ENCODE results near the gene NDUFS4.

DNA sequence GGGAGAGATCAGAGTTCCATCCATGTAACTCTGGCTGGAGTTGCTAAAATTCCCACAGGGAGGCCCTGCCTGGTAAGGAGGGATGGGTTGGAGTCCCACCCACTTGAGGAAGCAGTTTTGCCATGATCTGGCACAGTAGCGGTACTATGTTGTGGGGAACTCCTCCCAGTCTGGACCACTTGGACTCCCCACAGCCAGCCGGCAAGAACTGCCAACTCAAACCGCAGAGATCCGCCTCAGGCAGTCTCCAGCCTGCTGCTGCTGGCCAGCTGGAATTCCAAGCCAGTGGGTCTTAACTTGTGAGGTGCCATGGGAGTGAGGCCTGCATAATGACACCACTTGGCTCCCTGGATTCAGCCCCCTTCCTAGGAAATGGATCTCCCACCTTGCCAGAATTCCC lies 151.9 kb downstream of the NDUFS4 start:
- TF ChIP-seq, protein P1, sequence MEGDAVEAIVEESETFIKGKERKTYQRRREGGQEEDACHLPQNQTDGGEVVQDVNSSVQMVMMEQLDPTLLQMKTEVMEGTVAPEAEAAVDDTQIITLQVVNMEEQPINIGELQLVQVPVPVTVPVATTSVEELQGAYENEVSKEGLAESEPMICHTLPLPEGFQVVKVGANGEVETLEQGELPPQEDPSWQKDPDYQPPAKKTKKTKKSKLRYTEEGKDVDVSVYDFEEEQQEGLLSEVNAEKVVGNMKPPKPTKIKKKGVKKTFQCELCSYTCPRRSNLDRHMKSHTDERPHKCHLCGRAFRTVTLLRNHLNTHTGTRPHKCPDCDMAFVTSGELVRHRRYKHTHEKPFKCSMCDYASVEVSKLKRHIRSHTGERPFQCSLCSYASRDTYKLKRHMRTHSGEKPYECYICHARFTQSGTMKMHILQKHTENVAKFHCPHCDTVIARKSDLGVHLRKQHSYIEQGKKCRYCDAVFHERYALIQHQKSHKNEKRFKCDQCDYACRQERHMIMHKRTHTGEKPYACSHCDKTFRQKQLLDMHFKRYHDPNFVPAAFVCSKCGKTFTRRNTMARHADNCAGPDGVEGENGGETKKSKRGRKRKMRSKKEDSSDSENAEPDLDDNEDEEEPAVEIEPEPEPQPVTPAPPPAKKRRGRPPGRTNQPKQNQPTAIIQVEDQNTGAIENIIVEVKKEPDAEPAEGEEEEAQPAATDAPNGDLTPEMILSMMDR (IDR thresholded peaks at IDR 0.05): no peak
- TF ChIP-seq POLR2A (IDR thresholded peaks at IDR 0.05): no peak

Measured in suprapubic skin (tissue), 3 donors.